GM20431 (cell line): ENCODE data around the gene NMRAL1.

Experiments
- in situ Hi-C: fragments of 300-500 bp; cut with MseI, MboI; formaldehyde crosslinking; loops from one replicate; pipeline ENCODE4 v1.15.0; 2020; ENCODE audit warnings: low sequenced_read_pairs; ENCODE audit not compliant: unreplicated experiment

The NMRAL1 gene

DNA sequence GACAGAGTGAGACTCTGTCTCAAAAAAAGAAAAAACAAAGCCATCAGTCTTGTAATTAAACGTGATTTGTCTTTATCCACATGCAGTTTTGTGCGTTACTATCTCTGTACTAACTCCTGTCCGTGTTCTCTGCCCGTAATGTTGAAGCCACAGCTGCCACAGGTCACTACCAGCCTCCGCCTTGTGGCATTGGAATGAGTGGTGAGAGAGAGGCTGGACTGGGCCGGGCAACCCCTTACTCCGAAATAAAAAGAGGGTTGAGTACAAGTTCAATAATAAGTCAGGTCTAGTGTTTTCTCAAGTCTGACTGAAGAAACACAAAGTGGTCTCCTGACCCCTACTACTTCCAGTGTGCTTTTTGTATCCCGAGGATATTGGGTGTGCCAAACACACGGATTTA is 43.4 kb downstream of the NMRAL1 start:
- in situ Hi-C loops, result no loop called here

DNA sequence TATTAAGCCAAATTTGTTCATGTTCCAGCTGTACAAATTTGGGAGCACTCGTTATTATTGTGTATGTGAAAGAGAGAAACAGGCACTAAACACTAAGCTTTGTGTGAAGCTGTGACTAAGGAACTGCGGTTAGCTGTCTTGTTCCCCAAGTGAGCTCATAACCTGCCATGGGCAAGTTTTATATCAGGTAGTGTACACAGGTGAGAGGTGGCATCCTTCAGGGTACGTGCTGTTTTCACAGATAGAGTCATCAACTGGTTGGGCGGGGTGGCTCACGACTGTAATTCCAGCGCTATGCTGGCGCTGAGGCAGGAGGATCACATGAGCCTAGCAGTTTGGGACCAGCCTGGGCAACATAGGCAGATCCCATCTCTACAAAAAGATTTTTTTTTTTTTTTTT is 45.9 kb downstream of the NMRAL1 start:
- in situ Hi-C loops, result no loop called here

DNA sequence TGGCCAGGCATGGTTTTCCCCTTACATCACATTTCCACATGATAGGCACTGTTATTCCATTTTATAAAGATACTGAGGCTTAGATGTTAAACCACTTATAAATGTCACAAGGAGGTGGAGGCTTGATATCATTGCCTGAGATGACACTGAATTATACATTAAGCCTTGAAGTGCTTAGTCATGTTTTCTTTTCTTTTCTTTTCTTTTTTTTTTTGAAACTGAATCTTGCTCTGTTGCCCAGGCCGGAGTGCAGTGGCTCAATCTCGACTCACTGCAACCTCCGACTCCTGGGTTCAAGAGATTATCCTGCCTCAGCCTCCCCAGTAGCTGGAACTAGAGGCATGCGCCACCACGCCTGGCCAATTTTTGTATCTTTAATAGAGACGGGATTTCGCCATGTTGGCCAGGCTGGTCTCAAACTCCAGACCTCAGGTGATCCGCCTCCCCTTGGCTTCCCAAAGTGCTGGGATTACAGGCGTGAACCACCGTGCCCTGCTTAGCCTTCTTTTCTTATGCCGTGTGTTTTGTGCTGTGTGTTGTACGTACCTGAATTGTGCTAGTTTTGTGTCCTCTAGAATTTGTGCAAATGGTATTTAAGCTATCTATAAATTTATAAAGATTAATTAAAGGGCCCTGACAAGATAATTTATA is 47.6 kb downstream of the NMRAL1 start:
- in situ Hi-C loops, result no loop called here

DNA sequence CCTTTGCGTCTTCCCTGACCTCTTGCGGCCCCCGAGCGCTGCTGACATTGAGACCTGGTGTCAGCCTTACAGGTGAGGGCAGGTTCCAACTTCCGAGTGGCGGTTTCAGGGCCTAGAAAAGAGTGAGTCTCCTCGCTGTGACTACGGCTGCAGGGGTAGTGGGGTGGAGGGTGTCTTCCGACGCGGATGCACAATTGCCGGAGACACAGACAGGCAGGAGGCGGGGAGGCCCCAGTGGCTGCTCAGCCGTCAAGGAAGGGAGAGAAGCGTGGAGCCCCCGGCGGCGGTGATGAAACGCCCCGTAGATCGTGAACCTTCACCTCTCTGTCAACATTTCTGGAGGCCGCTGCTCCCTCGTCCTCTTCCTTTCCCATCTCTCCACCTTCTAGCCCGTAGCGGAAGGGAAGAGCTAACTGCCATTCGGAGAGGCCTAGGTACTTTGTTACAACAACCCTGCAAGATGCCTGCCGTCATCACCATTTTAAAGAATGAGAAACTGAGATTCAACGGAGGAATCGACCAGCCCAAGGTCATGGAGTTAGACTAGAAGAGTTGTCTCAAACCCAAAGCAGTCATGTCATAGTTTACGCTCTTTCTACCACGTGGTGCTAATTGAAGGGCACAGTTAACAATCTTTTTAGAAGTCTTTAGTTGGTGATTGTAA is 48.3 kb downstream of the NMRAL1 start:
- in situ Hi-C loops, result no loop called here

DNA sequence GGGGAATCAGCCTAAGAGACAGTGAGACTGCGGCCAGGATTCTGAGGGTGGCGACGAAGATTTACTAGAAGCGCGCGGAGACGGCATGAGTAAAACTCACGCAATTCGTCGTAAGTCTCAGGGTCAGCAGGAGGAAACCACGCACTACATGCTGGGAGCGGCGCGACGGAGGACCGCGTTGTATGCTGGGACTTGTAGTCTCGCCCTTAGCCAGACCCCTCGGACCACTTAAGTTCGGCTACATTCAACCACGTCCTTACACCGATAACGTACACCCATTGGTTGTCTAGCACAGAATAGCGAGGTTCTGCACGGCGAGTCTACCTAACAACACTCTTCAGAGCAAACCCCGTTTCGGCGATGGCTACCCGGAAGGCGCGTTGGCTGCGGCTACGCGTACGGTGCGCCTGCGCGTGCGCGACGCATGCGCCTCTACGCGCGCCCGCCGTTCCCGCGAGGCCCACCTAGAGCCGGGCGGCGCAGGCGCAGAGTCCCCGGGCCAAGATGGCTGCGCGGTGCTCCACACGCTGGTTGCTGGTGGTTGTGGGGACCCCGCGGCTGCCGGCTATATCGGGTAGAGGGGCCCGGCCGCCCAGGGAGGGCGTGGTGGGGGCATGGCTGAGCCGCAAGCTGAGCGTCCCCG is 48.9 kb downstream of the NMRAL1 start, which contains the start of gene DNAJA3:
DNAJA3 (plus strand) TSS at position 491 of the 643 bp plus-strand sequence; CDS start at position 505, 14 bp downstream.
- in situ Hi-C loops, result no loop called here

DNA sequence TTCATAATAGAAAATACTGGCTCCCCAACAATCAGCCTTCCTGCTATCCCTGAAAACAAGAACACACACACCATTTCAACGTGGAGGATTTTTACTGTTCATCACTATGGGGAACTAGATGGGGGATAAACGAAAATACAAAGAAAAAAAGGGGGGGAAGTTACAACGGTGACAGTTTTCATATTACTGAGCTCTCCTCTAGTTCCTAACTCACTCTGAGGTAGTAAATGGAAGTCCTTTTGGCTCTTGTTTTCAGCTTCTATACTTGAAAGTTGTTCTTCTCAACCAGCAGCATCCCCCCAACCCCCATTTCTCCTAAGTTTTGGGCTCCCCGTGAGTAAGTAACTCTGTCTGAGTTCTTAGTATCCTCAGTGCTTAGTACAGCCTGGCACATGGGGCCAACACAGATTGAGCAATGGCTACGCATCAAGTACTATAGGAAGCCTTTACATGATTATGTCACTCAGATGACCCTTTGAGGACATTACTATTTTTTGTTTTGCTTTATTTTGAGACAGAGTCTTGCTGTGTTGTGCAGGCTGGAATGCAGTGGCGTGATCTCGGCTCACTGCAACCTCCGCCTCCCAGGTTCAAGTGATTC is 53.8 kb downstream of the NMRAL1 start:
- in situ Hi-C loops, result no loop called here

DNA sequence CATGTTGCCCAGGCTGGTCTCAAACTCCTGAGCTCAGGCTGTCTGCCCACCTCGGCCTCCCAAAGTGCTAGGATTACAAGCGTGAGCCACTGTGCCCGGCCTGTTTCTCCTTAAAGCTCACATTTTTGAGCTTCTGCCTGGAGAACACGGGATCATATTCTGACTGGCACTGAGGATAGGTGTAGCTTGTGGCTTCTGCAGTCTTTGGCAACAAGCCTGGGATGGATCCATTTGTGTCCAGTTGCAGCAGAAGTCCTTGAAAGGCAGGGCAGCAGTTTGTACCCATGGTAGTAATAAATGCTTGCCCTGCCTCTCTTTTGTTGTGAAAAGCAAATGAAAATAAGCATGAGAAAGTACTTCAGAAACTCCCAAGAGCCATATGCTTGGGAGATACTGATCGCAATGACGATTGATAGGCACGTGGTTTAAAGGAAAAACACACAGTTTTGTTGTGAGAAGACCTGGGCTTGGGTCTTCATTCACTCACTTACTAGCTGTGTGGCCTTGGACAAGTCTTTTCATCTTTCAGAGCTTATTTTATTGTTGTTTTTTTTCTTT is 54.9 kb downstream of the NMRAL1 start:
- in situ Hi-C loops, result no loop called here

DNA sequence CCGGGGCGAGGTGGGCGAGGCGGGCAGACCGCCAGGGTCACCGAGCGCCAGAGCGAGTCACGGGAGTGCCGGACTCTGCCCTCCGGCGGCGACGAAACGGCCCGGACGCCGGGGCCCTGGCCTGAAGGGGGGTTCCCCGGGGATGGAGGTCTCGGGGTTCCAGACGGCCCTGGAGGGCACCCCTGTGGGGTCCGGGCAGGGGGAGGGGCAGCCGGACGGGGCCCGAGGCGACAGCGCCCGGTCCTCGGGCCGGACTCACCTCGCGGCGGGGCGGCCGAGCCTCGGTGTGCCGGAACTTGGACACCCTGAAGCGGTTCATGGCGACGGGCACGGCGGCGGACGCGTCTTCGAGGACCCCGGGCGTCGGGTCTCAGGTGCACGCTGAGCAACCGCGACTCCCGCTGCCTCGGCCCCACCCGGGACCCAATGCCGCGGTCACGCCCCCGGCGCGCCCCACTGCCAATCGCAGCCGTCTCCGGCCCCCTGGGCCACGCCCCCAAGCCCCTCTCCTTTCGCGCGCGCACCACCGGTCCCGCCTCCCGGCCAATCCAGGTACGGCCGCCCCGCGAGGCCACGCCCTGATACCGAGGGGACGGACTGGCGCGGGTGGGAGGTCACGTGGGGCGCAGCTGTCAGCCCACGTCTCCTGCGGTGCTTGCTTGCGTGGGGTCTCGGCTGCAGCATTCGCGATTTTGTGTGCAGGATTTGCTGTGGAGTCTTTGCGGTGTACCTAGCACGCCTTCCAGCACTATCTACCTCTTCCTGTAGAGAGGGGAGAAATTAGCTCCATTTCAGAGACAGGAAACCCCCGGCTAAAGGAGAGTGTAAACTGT is 58.0 kb downstream of the NMRAL1 start, which contains the start of gene CORO7:
CORO7 (minus strand) TSS at position 397 of the 833 bp plus-strand sequence; CDS start at position 319, 78 bp downstream.
- in situ Hi-C loops, result no loop called here

DNA sequence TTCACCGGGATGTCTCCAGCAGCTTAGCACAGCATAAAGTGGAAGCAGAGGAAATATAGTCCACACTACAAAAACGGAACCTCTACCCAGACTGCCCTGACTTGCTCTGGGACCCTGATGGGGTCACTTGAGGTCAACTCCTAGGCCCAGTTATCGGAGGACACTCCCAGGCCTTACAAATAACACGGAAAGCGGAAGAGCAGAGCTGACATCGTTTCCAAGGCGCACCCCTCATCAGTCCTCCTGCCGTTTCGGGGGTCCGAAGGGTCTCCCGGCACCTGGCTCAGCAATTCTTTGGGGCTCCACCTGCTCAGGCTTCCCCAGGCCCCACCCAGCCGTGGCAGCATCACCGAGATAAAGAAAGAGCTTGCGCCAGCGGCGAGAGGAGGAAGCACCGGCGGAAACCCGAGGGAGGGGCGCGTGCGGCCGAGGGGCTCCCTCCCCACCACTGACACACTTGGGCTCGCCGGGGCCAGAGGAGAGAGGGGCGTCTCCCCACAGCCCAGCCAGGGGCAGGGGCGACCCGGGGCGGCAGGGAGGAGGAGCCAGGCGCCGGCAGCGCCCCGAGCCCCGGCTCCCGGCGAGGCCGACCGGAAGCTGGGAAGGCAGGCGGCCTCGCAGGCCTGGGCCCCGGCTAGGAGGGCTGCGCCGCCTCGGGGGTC is 58.8 kb downstream of the NMRAL1 start:
- in situ Hi-C loops, result no loop called here

DNA sequence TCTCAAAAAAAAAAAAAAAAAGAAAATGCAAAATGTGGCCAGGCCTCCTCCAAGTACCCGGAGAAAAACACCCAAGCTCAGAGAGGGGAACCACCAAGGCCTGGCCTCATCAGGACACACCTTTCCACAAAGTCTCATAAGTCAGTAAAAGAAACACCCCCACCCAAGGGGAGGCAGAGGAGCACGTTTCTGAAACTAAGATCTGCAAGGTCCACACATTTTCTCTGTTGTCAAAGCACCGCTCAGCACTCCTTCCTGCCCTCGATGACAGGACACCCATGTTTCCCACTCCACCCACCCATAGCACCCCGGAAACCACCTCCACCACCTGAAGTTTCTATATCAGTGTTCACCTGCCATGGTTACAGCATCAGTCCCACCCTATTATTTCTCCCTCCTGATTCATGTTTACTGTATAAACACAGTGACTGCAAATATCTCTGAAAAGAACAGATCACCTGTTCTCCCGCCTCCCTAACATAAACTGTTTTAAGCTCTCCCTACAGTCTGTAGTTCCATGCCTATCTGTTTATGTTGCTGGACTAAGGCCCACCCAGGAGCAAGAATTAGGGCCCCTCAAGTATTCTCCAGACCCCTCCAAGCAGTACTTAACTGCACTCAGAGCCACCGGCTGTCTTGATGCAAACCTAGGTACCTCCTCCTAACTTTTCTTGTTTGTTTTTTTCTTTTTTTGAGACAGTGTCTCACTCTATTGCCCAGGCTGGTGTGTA is 60.1 kb downstream of the NMRAL1 start:
- in situ Hi-C loops, result no loop called here

DNA sequence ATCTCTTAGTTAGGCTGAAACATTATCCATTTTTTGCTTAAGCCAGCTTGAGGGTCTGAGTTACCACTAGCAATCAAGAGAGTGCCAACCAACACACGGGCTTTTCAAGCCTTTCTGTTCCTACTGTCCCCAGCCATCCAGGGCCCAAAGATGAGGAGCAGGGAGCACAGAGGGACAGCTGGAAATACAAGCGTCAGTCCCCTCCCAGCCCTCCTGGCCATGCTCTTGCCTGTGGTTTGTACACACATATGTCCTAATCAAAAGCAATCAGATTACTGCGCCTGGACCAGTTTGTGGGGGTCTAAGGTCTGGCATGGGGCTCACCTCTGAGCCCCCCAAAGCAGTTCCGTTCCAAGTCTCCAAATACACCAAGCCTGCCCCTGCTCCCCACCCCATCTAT is 61.6 kb downstream of the NMRAL1 start:
- in situ Hi-C loops, result no loop called here

DNA sequence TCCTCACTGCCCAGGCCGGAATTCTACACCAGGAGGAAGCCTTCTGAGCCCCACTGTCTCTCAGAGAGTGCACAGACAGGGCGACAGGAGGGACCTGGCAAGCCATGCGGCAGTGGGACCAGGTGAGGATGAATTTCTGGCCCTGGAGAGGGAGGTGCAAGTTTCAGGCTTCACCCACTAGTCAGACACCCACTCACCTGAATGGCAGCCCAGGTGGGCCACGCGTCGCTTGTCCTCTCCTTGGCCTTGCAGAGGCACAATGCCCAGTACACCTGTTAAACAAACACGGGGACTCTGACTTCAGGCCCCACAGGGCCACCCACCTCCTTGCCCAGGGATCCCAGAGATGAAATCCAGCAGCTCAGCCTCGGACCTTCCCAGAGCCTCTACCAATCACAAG is 62.3 kb downstream of the NMRAL1 start:
- in situ Hi-C loops, result no loop called here
